NCI-H146 (cell line): ENCODE results near the gene COX4I1.
A peak's percentile ranks its signal among the peaks of the same experiment; 100 is the strongest.

Experiments
- DNase-seq: peaks from one replicate; lab custom pipeline; 2025; lab: John Stamatoyannopoulos, UW

Gene COX4I1

GRCh38 chr16:85767531-85767930 is 32.0 kb upstream of the COX4I1 start:
- no peak for DNase-seq

GRCh38 chr16:85768199-85768598 is 31.3 kb upstream of the COX4I1 start:
- no peak for DNase-seq

- no peak for DNase-seq
Measured at GRCh38 chr16:85770741-85771140, 28.8 kb upstream of the COX4I1 start.

GRCh38 chr16:85773044-85773443 is 26.5 kb upstream of the COX4I1 start:
- DNase-seq, result no peak

GRCh38 chr16:85774136-85774535 is 25.4 kb upstream of the COX4I1 start:
- DNase-seq, result no peak

- no peak for DNase-seq
Measured at GRCh38 chr16:85774811-85775210, 24.7 kb upstream of the COX4I1 start.

GRCh38 chr16:85777583-85778310 is 21.7 kb upstream of the COX4I1 start:
- DNase-seq, result no peak

- DNase-seq, result no peak
Measured at GRCh38 chr16:85778873-85779272, 20.6 kb upstream of the COX4I1 start.

- DNase-seq, result no peak
Measured at GRCh38 chr16:85780281-85780680, 19.2 kb upstream of the COX4I1 start.

GRCh38 chr16:85781156-85781555 is 18.3 kb upstream of the COX4I1 start:
- no peak for DNase-seq

GRCh38 chr16:85781695-85782370 is 17.7 kb upstream of the COX4I1 start:
- DNase-seq, result no peak

GRCh38 chr16:85782451-85782850 is 17.0 kb upstream of the COX4I1 start:
- DNase-seq, result no peak

- no peak for DNase-seq
Measured at GRCh38 chr16:85783441-85783840, 16.1 kb upstream of the COX4I1 start.

GRCh38 chr16:85784813-85785212 is 14.7 kb upstream of the COX4I1 start:
- no peak for DNase-seq

GRCh38 chr16:85785927-85786326 is 13.6 kb upstream of the COX4I1 start:
- DNase-seq, result no peak

GRCh38 chr16:85788819-85789218 is 10.7 kb upstream of the COX4I1 start:
- DNase-seq, result no peak

- no peak for DNase-seq
Measured at GRCh38 chr16:85789773-85790172, 9.7 kb upstream of the COX4I1 start.

GRCh38 chr16:85793662-85794298 is 5.7 kb upstream of the COX4I1 start:
- no peak for DNase-seq

- DNase-seq, result no peak
Measured at GRCh38 chr16:85794696-85795095, 4.8 kb upstream of the COX4I1 start.

- no peak for DNase-seq
Measured at GRCh38 chr16:85796152-85796551, 3.3 kb upstream of the COX4I1 start.

GRCh38 chr16:85796599-85796998 is 2.9 kb upstream of the COX4I1 start:
- DNase-seq, result no peak

- no peak for DNase-seq
Measured at GRCh38 chr16:85798283-85798776, 1.2 kb upstream of the COX4I1 start.

GRCh38 chr16:85798901-85799496 is 496 bp upstream of the COX4I1 start:
- peak; percentile 16 for DNase-seq
